ENCODE results near the gene CLEC14A.

Gene CLEC14A

GRCh38 chr14:38243696-38244240, 12.1 kb downstream of the CLEC14A start:
- no peak for DNase-seq

- DNase-seq: no peak
Observed at GRCh38 chr14:38238878-38239277, 17.0 kb downstream of the CLEC14A start.

- no peak for DNase-seq
Observed at GRCh38 chr14:38238332-38238731, 17.6 kb downstream of the CLEC14A start.

DNA sequence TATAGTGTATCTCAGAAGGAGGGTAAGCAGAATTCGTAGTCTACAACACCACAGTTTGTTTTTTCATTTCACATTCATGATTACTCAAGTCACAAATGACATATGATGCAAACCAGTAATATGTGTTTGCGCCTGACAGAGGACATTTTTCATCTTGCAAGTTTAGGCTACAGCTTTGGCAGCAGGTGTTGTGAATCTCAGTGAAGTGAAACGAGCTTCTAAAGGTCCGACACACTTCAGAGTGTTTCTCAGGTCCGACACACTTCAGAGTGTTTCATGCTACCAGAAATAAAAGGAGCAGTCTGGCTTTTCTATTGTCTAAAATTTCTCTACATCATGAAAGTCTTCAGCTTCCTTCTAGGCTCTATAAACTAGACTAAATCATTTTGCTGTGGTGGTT, 22.7 kb downstream of the CLEC14A start:
- DNase-seq: no peak

DNA sequence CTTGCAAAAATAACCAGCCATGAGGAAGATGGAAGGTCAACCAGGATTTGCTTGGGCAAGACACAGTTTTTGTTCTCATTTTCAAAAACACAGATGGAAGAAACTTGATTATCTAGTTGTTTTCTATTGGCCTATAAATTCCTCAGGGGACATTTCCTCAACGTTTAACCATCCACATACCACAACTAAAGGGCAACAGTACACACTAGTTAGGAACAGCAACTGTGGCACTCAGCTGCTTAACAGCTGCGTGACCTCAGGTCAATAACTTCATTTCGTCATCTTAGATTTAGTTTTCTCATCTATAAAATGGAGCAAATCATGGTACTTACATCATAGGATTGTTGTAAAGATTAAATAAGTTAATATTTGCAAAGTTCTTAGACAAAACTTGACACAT, 29.5 kb downstream of the CLEC14A start:
- no peak for DNase-seq

- DNase-seq: no peak
Observed at GRCh38 chr14:38225946-38226345, 29.9 kb downstream of the CLEC14A start.

- no peak for DNase-seq
Observed at GRCh38 chr14:38224338-38224737, 31.6 kb downstream of the CLEC14A start.

DNA sequence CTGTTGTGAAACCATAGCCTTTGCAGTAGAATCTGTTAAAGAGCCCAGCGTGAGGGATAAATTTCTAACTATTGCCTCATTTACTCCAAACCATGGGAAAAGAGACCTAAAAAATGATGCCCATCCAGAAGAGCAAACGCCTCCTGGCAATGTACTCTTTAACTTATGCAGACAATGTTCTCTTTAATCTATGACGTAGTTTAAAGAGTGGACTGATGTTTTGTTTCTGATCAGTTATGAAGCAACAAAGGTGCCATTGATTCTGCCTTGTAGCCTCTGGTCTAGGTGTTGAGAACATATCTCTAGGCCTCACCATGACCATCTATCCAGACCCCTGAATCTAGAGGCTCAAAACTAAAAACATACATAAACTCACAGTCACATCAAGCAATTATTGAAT, 34.8 kb downstream of the CLEC14A start:
- DNase-seq: no peak

GRCh38 chr14:38217553-38217952, 38.3 kb downstream of the CLEC14A start:
- DNase-seq: no peak

- no peak for DNase-seq
Observed at GRCh38 chr14:38213001-38213400, 42.9 kb downstream of the CLEC14A start.

DNA sequence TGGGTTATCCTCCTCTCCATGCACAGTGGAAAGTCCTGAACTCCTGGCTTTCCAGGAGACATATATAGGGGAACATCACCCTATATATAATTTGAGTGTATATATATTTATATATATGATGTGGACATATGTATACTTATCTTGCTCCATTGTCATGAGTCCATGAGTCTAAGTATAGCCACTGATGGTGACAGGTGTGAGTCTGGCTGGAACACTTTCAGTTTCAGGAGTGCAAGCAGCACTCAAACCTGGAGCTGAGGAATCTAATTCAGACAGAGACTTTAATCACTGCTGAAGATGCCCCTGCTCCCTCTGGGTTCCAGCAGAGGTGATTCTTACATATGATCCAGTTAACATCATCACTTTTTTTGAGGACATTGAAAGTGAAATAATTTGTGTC, 43.8 kb downstream of the CLEC14A start:
- DNase-seq: no peak

- DNase-seq: no peak
Observed at GRCh38 chr14:38211255-38211735, 44.6 kb downstream of the CLEC14A start.

- DNase-seq: no peak
Observed at GRCh38 chr14:38210587-38211216, 45.2 kb downstream of the CLEC14A start.

DNA sequence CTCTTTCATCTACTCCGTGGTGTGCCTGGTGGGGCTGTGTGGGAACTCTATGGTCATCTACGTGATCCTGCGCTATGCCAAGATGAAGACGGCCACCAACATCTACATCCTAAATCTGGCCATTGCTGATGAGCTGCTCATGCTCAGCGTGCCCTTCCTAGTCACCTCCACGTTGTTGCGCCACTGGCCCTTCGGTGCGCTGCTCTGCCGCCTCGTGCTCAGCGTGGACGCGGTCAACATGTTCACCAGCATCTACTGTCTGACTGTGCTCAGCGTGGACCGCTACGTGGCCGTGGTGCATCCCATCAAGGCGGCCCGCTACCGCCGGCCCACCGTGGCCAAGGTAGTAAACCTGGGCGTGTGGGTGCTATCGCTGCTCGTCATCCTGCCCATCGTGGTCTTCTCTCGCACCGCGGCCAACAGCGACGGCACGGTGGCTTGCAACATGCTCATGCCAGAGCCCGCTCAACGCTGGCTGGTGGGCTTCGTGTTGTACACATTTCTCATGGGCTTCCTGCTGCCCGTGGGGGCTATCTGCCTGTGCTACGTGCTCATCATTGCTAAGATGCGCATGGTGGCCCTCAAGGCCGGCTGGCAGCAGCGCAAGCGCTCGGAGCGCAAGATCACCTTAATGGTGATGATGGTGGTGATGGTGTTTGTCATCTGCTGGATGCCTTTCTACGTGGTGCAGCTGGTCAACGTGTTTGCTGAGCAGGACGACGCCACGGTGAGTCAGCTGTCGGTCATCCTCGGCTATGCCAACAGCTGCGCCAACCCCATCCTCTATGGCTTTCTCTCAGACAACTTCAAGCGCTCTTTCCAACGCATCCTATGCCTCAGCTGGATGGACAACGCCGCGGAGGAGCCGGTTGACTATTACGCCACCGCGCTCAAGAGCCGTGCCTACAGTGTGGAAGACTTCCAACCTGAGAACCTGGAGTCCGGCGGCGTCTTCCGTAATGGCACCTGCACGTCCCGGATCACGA, 46.0 kb downstream of the CLEC14A start:
- no peak for DNase-seq

- DNase-seq: no peak
Observed at GRCh38 chr14:38208618-38209562, 47.0 kb downstream of the CLEC14A start.

GRCh38 chr14:38207736-38208617, 47.9 kb downstream of the CLEC14A start, which contains the start of gene SSTR1:
Gene SSTR1 (plus strand): TSS chr14:38207904. CDS start chr14:38209390, 1,486 bp downstream.
- DNase-seq: no peak

GRCh38 chr14:38207377-38207735, 48.5 kb downstream of the CLEC14A start:
- no peak for DNase-seq

DNA sequence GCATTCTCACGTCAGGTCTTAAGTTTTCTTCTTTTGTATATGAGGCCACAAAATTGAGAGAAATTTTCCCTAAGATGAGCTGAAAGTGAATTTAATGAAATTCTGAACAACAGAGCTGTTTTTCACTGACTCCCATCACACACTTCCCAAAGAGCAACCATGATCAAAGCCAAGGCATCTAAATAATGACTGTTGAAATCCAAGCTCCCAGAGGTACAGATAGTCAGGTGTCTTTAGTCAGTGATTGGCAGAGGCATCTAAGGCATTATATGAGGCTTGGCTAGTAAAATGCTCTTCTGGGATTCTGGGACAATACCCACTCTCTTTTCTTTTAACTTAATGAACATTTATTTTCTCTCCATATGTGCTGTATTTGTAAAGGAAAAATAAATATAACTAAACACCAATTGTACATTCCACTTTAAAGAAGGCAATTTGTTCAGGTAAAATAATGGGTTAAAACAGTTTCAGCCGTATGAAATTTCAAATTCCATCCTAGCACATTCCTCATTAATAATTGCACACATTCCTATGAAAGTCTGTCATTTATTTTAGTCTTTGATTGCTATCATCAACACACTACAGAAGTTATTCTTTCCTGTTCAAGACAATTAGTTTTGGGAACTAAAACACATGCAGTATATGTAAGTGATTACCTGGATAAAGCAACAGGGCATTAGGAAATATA, 49.1 kb downstream of the CLEC14A start:
- no peak for DNase-seq

- no peak for DNase-seq
Observed at GRCh38 chr14:38205949-38206665, 49.8 kb downstream of the CLEC14A start.
